Duodenal mucosa (tissue), 2 donors: ENCODE measurements around the gene MACROD2.

Experiments used
- H3K27ac ChIP-seq: one replicate; pipeline ENCODE4 v1.7.0; 2013; ENCODE audit warnings: low read depth, low read length
- H3K27me3 ChIP-seq, 2 donors: one replicate each; pipeline ENCODE4 v1.7.0; 2013; ENCODE audit warnings: low read length in 2 of 2, control low read depth in 1 of 2; ENCODE audit not compliant: insufficient read depth in 2 of 2, control insufficient read depth in 1 of 2
- H3K36me3 ChIP-seq, 2 donors: one replicate each; pipeline ENCODE4 v1.7.0; 2013; ENCODE audit warnings: low read length in 2 of 2, control low read depth in 1 of 2; ENCODE audit not compliant: insufficient read depth in 2 of 2, control insufficient read depth in 1 of 2
- H3K4me1 ChIP-seq, 2 donors: one replicate each; pipeline ENCODE4 v1.7.0; 2013; ENCODE audit warnings: low read length in 2 of 2, control low read depth in 1 of 2; ENCODE audit not compliant: insufficient read depth in 2 of 2, control insufficient read depth in 1 of 2
- H3K4me3 ChIP-seq, 2 donors: one replicate each; pipeline ENCODE4 v1.7.0; 2013; ENCODE audit warnings: low read length in 2 of 2, low read depth in 1 of 2
- H3K9ac ChIP-seq, 2 donors: one replicate each; pipeline ENCODE4 v1.7.0; 2013; ENCODE audit warnings: low read length in 2 of 2, low read depth in 1 of 2
- H3K9me3 ChIP-seq, 2 donors: one replicate each; pipeline ENCODE4 v1.7.0; 2013; ENCODE audit warnings: low read length in 2 of 2, control low read depth in 1 of 2; ENCODE audit not compliant: control insufficient read depth in 1 of 2

The MACROD2 gene

DNA sequence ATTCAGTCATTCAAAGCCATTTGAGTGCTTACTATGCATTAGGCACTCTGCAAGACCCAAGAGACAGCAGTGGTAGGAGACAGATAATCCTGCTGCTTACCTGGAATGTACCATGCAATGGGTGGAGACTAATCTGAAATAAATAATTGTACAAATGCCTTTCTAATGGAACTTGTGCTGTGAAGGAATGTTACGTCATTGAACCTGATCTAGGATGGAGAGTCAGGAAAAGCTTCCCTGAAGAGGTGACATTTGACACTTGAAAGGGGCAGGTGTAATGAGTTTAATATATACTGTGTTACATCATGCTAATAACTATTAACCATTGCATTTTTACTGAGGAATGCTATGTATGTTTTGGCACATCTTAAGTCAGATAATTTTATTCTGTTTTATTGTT, 833.1 kb downstream of the MACROD2 start:
- no peaks in the 10 kb centered on the region for H3K27me3 ChIP-seq

DNA sequence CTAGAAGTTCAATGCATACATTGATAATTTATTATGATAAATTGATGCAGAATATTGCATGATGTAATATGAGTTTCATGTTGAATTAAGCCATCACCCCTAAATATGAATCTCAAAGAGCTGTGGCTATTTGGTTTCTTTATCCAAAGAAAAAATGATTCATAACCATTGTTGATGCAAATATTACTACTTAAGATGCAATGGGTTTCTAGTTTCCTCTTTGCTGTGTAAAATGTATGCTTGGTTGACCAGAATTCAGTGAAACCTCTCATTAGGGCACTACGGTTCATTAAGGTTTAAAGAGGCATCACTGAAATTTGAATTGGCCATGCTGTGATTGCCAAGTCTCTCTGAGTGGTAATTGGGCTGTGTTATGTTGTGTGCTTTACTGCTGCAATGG, 834.6 kb downstream of the MACROD2 start:
- no peaks in the 10 kb centered on the region for H3K4me1 ChIP-seq

More for the DNA sequence above, 833.1 kb downstream of the MACROD2 start:
- Histone ChIP-seq H3K36me3 (no peaks in the 10 kb centered on the region), H3K4me3 (no peak overlapping the region), H3K4me1 (no peaks in the 10 kb centered on the region), H3K27ac (no peak overlapping the region), H3K9me3 (no peaks in the 10 kb centered on the region), H3K9ac (no peak overlapping the region)

DNA sequence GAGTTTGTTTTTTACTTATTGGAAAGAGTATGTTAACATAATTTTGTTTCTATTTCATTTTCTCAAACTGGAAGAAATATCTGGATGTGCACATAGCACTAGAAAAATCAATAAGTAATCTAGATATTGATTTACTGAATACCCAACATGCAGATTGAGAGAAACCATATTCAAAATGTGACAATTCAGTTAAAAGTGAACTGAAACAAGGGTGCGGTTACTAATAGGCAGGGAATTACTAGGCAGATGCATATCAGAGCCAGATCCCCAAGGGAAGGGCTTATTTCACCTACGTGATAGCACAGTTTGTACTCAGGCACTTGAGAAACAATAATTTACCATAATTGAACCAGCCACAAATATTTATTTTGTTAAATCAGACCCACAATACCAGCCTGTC, 835.1 kb downstream of the MACROD2 start:
- no peaks in the 10 kb centered on the region for H3K4me1 ChIP-seq
- no peak overlapping the region for H3K9ac ChIP-seq
- no peaks in the 10 kb centered on the region for H3K9me3 ChIP-seq
- H3K27me3 ChIP-seq = no peaks in the 10 kb centered on the region
- no peak overlapping the region for H3K27ac ChIP-seq
- H3K36me3 ChIP-seq = no peaks in the 10 kb centered on the region
- no peak overlapping the region for H3K4me3 ChIP-seq

More for the DNA sequence above, 834.6 kb downstream of the MACROD2 start:
- H3K9me3 ChIP-seq = no peaks in the 10 kb centered on the region
- no peaks in the 10 kb centered on the region for H3K36me3 ChIP-seq
- H3K9ac ChIP-seq = no peak overlapping the region
- no peaks in the 10 kb centered on the region for H3K27me3 ChIP-seq
- no peak overlapping the region for H3K27ac ChIP-seq
- H3K4me3 ChIP-seq = no peak overlapping the region

DNA sequence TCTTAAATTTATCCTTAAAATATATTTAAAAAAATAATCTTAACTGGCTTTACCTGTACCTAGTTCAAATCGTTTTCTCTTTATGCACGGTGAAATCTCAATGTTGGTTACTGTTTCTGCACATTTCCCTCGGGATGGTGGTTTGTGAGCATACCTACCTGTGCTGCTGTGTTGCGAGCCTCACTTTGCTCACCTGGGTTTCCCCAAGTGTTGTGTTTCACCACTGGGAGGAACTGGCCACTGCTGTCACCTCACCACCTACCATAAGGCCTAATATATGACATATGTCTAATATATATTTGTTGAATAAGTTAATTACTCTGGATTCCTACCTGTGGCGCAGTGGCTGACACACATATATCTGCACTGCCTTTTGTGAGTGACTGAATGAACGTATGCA, 835.6 kb downstream of the MACROD2 start:
- Histone ChIP-seq H3K36me3 (no peaks in the 10 kb centered on the region), H3K9ac (no peak overlapping the region), H3K4me3 (no peak overlapping the region), H3K9me3 (no peaks in the 10 kb centered on the region), H3K4me1 (no peaks in the 10 kb centered on the region), H3K27ac (no peak overlapping the region), H3K27me3 (no peaks in the 10 kb centered on the region)

DNA sequence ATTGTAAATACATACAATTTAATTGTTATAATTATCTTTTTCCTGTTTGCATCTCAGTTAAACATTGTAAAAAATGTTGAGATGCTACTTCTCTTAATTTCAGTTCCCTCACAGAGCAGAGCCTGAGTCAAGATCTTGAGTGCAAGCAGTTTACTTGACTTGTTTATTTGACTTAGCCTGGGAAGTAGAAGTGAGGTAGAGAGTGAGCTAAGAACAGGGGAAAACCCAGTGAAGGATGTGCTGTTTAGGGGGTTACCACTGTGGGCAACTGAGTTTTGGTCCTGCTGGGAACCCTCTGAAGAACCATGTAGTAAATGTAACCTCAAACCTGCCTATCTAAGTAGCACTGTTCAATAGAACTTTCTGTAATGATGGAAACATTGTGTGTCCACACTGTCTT, 837.3 kb downstream of the MACROD2 start:
- Histone ChIP-seq H3K27me3 (no peaks in the 10 kb centered on the region), H3K4me1 (no peaks in the 10 kb centered on the region), H3K27ac (no peak overlapping the region), H3K9me3 (no peaks in the 10 kb centered on the region), H3K4me3 (no peak overlapping the region), H3K36me3 (no peaks in the 10 kb centered on the region), H3K9ac (no peak overlapping the region)

DNA sequence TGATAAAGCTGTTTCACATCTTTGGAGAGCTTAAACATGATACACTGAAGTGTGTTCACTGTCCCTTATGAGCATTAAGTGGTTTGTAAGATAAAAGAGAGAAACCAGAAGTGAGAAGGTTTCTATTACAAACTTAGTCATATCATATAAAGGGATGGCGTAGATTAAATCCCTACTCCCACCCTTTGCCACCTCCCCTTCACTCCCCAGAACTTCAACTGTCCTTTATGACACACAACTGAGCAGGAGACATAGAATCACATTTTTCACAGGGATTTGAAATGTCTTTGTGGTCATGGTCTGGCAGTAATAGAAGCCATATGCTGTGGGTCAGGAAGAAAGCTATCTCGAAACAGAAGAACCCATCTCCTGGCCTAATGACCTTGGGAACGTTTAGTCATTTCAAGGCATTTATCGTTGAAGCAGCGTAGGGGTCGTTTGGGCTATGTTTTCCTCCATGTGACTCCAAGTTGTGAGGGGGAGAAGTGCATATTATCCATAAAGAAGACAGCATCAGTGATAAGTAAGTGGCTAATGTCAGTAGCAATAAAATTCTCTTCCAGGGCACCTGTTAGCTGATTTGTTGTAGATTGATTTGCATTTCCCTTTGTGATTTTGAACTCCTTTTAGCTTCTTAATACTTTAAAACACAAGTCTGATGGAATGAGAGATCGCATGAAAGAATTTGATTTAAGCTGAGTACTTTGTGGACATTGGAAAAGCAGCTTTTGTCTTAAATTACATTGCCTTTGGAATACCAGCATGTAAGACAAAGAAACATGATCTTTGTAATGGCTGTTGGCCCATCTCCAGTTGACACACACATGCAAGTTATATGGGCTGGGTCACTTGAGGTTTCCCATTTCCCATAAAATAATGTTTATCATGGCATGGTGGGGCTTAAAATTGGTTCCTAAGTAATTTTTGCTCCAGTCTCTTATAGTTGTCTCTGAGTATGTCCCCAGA, 843.6 kb downstream of the MACROD2 start:
- H3K9ac ChIP-seq = no peak overlapping the region
- no peaks in the 10 kb centered on the region for H3K27me3 ChIP-seq
- no peak overlapping the region for H3K4me3 ChIP-seq
- H3K4me1 ChIP-seq = no peaks in the 10 kb centered on the region
- H3K27ac ChIP-seq = no peak overlapping the region
- H3K36me3 ChIP-seq = no peaks in the 10 kb centered on the region
- no peaks in the 10 kb centered on the region for H3K9me3 ChIP-seq

DNA sequence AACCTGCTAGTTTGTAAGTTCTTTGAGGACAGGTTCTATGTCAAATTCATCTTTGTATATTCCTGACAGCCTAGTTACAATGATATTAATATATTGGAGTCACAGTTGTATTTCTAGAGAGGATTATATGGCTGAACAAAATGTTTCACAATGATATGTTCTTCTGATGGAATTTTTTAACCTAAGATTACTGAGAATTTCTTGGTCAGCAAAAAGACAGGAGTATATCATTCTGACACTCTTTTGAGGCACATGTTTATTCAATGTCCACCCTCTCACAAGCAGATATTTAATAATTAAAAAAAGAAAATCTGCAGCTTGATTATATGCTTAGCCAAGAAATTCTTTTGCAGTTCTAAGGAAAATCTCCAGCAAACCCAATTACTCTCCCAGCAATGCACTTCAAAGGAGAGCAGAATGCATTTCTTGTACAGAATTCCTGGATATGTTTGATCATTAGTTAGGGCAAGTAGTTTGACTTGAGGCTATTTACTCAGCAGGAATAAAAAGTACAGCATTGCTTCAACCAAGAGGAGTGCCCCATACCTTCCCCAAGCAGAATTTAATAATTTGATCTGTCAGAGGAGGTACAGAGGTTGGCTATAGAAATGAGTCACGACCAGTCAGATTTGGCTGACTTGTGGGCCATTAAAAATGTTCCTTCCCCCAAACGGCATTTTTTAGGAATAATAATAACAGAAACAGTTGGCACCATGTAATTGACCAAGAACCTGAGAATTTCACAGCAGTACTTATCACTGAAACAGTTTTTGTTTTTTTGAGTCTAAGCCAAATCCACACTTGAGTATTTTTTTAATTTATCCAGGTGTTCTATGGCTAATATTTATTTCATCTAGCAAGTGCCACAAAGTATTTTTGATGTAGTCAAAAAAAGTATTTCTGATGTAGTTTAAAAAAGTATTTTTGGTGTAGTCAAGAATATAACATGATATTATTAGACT, 850.2 kb downstream of the MACROD2 start:
- H3K4me3 ChIP-seq = no peak overlapping the region
- H3K27me3 ChIP-seq = no peaks in the 10 kb centered on the region
- no peaks in the 10 kb centered on the region for H3K9me3 ChIP-seq
- no peaks in the 10 kb centered on the region for H3K4me1 ChIP-seq
- no peak overlapping the region for H3K27ac ChIP-seq
- no peaks in the 10 kb centered on the region for H3K36me3 ChIP-seq
- H3K9ac ChIP-seq = no peak overlapping the region

DNA sequence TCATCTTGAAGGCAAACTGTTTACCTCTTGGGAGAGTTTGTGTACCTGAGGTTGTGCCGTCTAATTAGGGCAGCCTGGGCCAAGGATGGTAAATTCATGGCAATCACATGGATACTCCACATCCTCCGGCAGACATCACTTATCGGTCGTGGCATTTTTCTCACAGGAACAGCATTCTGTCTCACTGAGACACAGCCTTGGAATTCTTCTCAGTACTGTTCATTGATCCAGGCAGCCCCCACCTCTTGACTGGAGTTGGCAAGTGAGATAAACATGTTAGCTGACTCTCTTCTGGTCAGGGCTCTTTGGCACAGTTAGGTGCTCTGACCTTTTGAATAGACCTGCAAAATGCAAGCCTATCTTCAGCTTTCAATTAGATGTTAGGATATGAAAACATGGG, 853.5 kb downstream of the MACROD2 start:
- Histone ChIP-seq H3K27me3 (no peaks in the 10 kb centered on the region), H3K9me3 (no peaks in the 10 kb centered on the region), H3K4me3 (no peak overlapping the region), H3K4me1 (no peaks in the 10 kb centered on the region), H3K9ac (no peak overlapping the region), H3K27ac (no peak overlapping the region), H3K36me3 (no peaks in the 10 kb centered on the region)

DNA sequence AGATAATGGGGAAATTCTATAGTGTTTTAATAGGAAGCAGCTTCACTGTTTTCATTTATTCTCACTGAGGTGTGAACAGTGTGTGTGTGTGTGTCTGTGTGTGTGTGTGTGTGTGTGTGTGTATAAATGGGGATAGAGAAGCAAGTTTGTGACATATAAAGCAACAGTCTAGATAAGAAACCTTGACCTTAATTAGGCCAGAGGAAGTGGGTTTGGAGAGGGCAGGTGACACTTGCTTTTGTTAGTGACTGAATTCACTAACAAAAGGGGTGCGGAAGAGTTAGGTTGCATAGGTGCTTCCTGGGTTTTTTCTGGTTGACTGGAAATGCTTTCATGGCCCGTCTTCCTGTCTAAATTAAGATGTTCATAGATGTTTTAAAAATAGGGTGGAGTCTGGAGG, 857.8 kb downstream of the MACROD2 start:
- H3K4me3 ChIP-seq = no peak overlapping the region
- no peaks in the 10 kb centered on the region for H3K4me1 ChIP-seq
- H3K36me3 ChIP-seq = no peaks in the 10 kb centered on the region
- no peaks in the 10 kb centered on the region for H3K9me3 ChIP-seq
- H3K27ac ChIP-seq = no peak overlapping the region
- no peak overlapping the region for H3K9ac ChIP-seq
- no peaks in the 10 kb centered on the region for H3K27me3 ChIP-seq

DNA sequence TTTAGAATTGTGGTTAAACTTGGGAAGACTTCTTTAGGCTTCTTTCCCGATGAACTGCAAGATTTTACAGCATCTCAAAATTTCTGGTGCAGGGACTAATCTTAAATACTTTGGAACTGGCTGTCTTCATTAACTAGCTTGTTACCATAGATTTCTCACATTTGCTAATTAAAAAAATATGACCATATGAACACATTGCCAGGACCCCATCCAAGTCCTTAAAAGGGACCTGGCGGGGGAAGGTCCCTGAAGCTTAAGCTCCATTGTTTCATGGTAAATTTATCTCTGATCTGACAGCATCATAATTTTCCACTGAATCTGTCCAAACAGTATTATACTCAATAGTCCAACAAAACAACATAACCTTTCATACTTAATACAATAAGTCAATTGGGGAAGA, 859.9 kb downstream of the MACROD2 start:
- Histone ChIP-seq H3K36me3 (no peaks in the 10 kb centered on the region), H3K9me3 (no peaks in the 10 kb centered on the region), H3K9ac (no peak overlapping the region), H3K4me1 (peaks cover 0 to 3% of the 10 kb centered on the region in 2 donors), H3K27me3 (no peaks in the 10 kb centered on the region), H3K4me3 (no peak overlapping the region), H3K27ac (no peak overlapping the region)
